K562 (cell line): Measurements from ENCODE around the gene RAPGEF5. TPM values are rescaled to one million over a fixed set of nuclear protein-coding genes. Genes with fewer than 3 reads are reported as not detected.

Source experiments
- ATAC-seq: fragments of 200-7000 bp; cut with Tn5 transposase; 3 replicates; pipeline ENCODE4 v1.9.1; 2020; ENCODE audit warnings: moderate library complexity
- BruUV-seq: library from RNA; stranded (reverse); fragments of 400-500 nt; replicated peaks from 2 replicates; lab custom pipeline; 2021; lab: Mats Ljungman, UMichigan
- CTCF ChIA-PET: fragments of 300-600 bp; formaldehyde crosslinking; extraction: SDS; loops from one replicate; lab custom pipeline; 2021; ENCODE audit warnings: low intra/inter-chr PET ratio; lab: Yijun Ruan, JAX
- POLR2A ChIA-PET: fragments of 300-600, 350-650 bp; sonication (Branson Sonifier 250); formaldehyde crosslinking; extraction: SDS; loops from one replicate; lab custom pipeline; 2021; ENCODE audit warnings: antibody characterized with exemption, inconsistent platforms; lab: Yijun Ruan, JAX
- DNase-seq, 4 experiments: peaks; one replicate each; pipeline versions ENCODE4 v3.0.0 to v3.0.0-alpha.2; 2011 to 2018; ENCODE audit warnings: low spot score in 3 of 4, mixed read lengths in 3 of 4; ENCODE audit errors: extremely low read depth in 1 of 4
- FAIRE-seq: peaks from 2 replicates; lab custom pipeline; 2011; peaks lifted over from hg19 to GRCh38; lab: Jason Lieb, UNC
- H2AFZ ChIP-seq: 2 replicates; pipeline ENCODE4 v1.6.0; 2011; ENCODE audit warnings: low read depth, low read length, control low read depth, inconsistent platforms
- H3K27ac ChIP-seq: fragments of 200-600 bp; 3 replicates; pipeline ENCODE4 v1.8.0; 2011; ENCODE audit warnings: low read depth, mild to moderate bottlenecking, control low read depth, inconsistent platforms, low read length, moderate library complexity, mixed read lengths; ENCODE audit errors: extremely low read depth
- H3K27me3 ChIP-seq, 2 experiments: fragments of 300-600 bp in 1 of 2; 2 replicates in 1 of 2; 3 replicates in 1 of 2; pipeline versions ENCODE4 v1.6.0 to v1.8.0; 2011; ENCODE audit warnings: inconsistent platforms in 2 of 2, low read length in 2 of 2, mild to moderate bottlenecking in 1 of 2, mixed read lengths in 1 of 2, moderate library complexity in 1 of 2; ENCODE audit not compliant: control insufficient read depth in 2 of 2, insufficient read depth in 2 of 2
- H3K36me3 ChIP-seq: fragments of 300-600 bp; 3 replicates; pipeline ENCODE4 v1.8.0; 2011; ENCODE audit warnings: mild to moderate bottlenecking, low read length, inconsistent platforms; ENCODE audit not compliant: control insufficient read depth, insufficient read depth
- H3K4me1 ChIP-seq, 2 experiments: fragments of 200-600 bp in 1 of 2; replicated peaks in 1 of 2; 2 replicates in 1 of 2; 3 replicates in 1 of 2; pipeline versions ENCODE4 v1.5.1 to v1.8.0; 2011; ENCODE audit warnings: inconsistent platforms in 2 of 2, low read length in 2 of 2, mild to moderate bottlenecking in 1 of 2, mixed read lengths in 1 of 2, moderate library complexity in 1 of 2; ENCODE audit not compliant: control insufficient read depth in 2 of 2, insufficient read depth in 2 of 2
- H3K4me2 ChIP-seq: 2 replicates; pipeline ENCODE4 v1.6.1; 2011; ENCODE audit warnings: low read length, control low read depth, inconsistent platforms, mixed read lengths; ENCODE audit not compliant: insufficient read depth
- H3K4me3 ChIP-seq: fragments of 200-600 bp; sonication (generic), shearing (Covaris generic); 2 replicates; pipeline ENCODE4 v1.5.1; 2016; ENCODE audit warnings: control low read depth, inconsistent platforms
- H3K79me2 ChIP-seq: fragments of 200-600 bp; 3 replicates; pipeline ENCODE4 v1.8.0; 2011; ENCODE audit warnings: low read length, inconsistent platforms; ENCODE audit not compliant: control insufficient read depth, insufficient read depth
- H3K9ac ChIP-seq, 2 experiments: 2 replicates each; pipeline versions ENCODE4 v1.6.0 to v1.6.1; 2011; ENCODE audit warnings: low read depth in 2 of 2, low read length in 2 of 2, control low read depth in 1 of 2, inconsistent platforms in 1 of 2, mild to moderate bottlenecking in 1 of 2, mixed read lengths in 1 of 2; ENCODE audit not compliant: insufficient read depth in 1 of 2
- H3K9me1 ChIP-seq: one replicate; pipeline ENCODE4 v1.6.0; 2011; ENCODE audit warnings: inconsistent platforms, mild to moderate bottlenecking, low read length, moderate library complexity; ENCODE audit not compliant: control insufficient read depth, insufficient read depth
- H3K9me3 ChIP-seq: replicated peaks from 2 replicates; pipeline ENCODE4 v1.5.1; 2011; ENCODE audit warnings: low read depth, low read length, inconsistent platforms; ENCODE audit not compliant: control insufficient read depth, insufficient read depth
- H4K20me1 ChIP-seq: replicated peaks from 2 replicates; pipeline ENCODE4 v1.6.1; 2011; ENCODE audit warnings: low read length, inconsistent platforms, mixed read lengths; ENCODE audit not compliant: control insufficient read depth, insufficient read depth
- CBX5 ChIP-seq: IDR thresholded peaks from 2 replicates; pipeline ENCODE4 v1.6.1; 2014; ENCODE audit warnings: low read depth, borderline replicate concordance
- GTF2B ChIP-seq: IDR thresholded peaks from 2 replicates; pipeline ENCODE4 v1.6.1; 2011; ENCODE audit not compliant: insufficient read length; ENCODE audit errors: extremely low read depth
- MEIS2 ChIP-seq: fragments of 450-650 bp; IDR thresholded peaks from 2 replicates; pipeline ENCODE4 v1.6.1; 2014; ENCODE audit warnings: mild to moderate bottlenecking; ENCODE audit not compliant: partially characterized antibody
- PBX2 ChIP-seq, 2 experiments: IDR thresholded peaks in 1 of 2; conservative IDR thresholded peaks in 1 of 2; 2 replicates each; pipeline ENCODE4 v1.6.1; 2016; ENCODE audit warnings: low read depth in 2 of 2, mild to moderate bottlenecking in 1 of 2, missing compliant biosample characterization in 1 of 2, missing genetic modification characterization in 1 of 2, moderate library complexity in 1 of 2
- RBM15 ChIP-seq: fragments of 200-400 bp; formaldehyde crosslinking; IDR thresholded peaks from 2 replicates; pipeline ENCODE4 v1.6.1; 2018; ENCODE audit warnings: mild to moderate bottlenecking, low read length, moderate library complexity; ENCODE audit not compliant: insufficient read depth
- SMARCA5 ChIP-seq: fragments of 450-650 bp; IDR thresholded peaks from 2 replicates; pipeline ENCODE4 v1.6.1; 2016
- TCF3 ChIP-seq: sonication (generic); formaldehyde crosslinking; IDR thresholded peaks from 2 replicates; pipeline ENCODE4 v1.4.0; 2020; ENCODE audit warnings: mild to moderate bottlenecking, missing genetic modification reagents
- ZFP36 ChIP-seq: fragments of 150-350 bp; IDR thresholded peaks from 2 replicates; pipeline ENCODE4 v1.6.1; 2018; ENCODE audit warnings: low read length, low read depth; ENCODE audit not compliant: partially characterized antibody
- ZNF3 ChIP-seq: fragments of 250-450 bp; sonication (Bioruptor Pico); IDR thresholded peaks from 2 replicates; pipeline ENCODE4 v1.5.0; 2021; ENCODE audit warnings: mild to moderate bottlenecking, moderate library complexity
- WGBS: fragments of 100-300 bp; shearing (Covaris generic); methylation state at CpG from one replicate; pipeline ENCODE4 v1.1.6; 2016; ENCODE audit warnings: low coverage, mixed read lengths; ENCODE audit not compliant: insufficient coverage; ENCODE audit errors: missing lambda C conversion rate; 5-methylcytosine and 5-hydroxymethylcytosine counted together
- in situ Hi-C: fragments of 300-500 bp; cut with MboI; formaldehyde crosslinking; loops from 4 replicates; pipeline ENCODE4 v1.15.0; 2018; ENCODE audit warnings: inconsistent platforms, mixed read lengths
- intact Hi-C: fragments of 100-400 bp; cut with micrococcal nuclease; formaldehyde crosslinking; loops from 2 replicates; pipeline ENCODE4 v1.14.2; 2022
- polyA plus RNA-seq, 8 experiments: library from polyadenylated mRNA; depleted of rRNA in 4 of 8; stranded (reverse) in 5 of 8; unstranded in 3 of 8; fragments of >200 nt; fragmentation: Nextera tagmentation in 2 of 8; fragmentation: Illumina TruSeq in 1 of 8; extraction: Ambion mirVana in 2 of 8; extraction: Trizol in 1 of 8; gene quantifications; 2 replicates each; pipeline versions ENCODE4 v1.2.1 to v1.2.3, GENCODE V29; 2011 to 2014; ENCODE audit warnings: inconsistent platforms in 1 of 8, missing spikeins in 1 of 8
- total RNA-seq, 7 experiments: library from RNA; depleted of rRNA in 6 of 7; stranded (reverse); fragments of >200 nt in 6 of 7; fragmentation: Illumina TruSeq in 2 of 7; extraction: Trizol in 2 of 7; gene quantifications; 2 replicates each; pipeline versions ENCODE4 v1.2.1 to v1.2.3, GENCODE V29; 2011 to 2021; ENCODE audit warnings: low replicate concordance in 1 of 7
- TF ChIP-seq, protein P1 (sequence below): fragments of 250-450 bp; sonication (Bioruptor Pico); IDR thresholded peaks from 2 replicates; pipeline ENCODE4 v1.5.0; 2020; ENCODE audit warnings: mild to moderate bottlenecking
- TF ChIP-seq, protein P2 (sequence below): sonication (generic); formaldehyde crosslinking; IDR thresholded peaks from 2 replicates; pipeline ENCODE4 v1.8.0; 2023; ENCODE audit warnings: missing genetic modification reagents, mild to moderate bottlenecking, borderline replicate concordance

RAPGEF5 gene
- total and polyA plus RNA-seq, 9 of the 15 experiments (the other 6 are each of a cell fraction or from before 2014, with no cell fraction given) = 0.39 to 2.0 (median 1.1) TPM

DNA sequence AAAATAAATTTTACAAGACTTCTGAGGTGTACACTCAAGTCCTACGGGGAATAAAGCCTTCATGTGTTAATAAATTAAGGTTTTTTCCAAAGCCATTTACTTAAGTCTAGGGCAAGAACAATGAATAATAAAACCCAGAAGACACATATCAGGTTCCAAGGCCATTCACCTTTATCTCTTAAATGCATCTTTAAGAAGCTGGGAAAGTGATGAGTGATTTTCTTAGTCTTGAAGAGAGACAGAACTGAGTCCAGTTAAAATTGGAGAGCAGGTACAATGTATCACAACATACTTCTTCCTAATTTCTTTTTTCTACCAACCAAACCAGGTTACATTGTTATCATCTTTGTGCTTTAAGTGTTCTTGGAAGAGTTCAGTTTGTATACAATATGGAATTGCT lies 189.5 kb downstream of the RAPGEF5 start:
- in situ Hi-C loops (no loop called here), intact Hi-C loops (loop anchor here (5.0 kb wide), 1 partner anchor 45 kb away; no protein-coding TSS in a partner anchor)
- H3K36me3 ChIP-seq = no peaks in the 10 kb centered on the region
- H4K20me1 ChIP-seq = no peaks in the 10 kb centered on the region
- H3K9me3 ChIP-seq = no peaks in the 10 kb centered on the region
- ChIA-PET POLR2A (interaction anchor here (0.7 to 1.6 kb wide), 4 partner anchors 9 to 22 kb away, joined by 3 to 4 read pairs (median 4); no protein-coding TSS in a partner anchor), CTCF (no interaction called here)
- no peak overlapping the region for H3K4me3 ChIP-seq
- BruUV-seq = no TSS peak
- 8% methylated on average over 1 of the region's 1 CpG for WGBS
- no peaks in the 10 kb centered on the region for H3K9me1 ChIP-seq
- DNase-seq (peak in 3 of 4 experiments; percentile 8 to 27 (median 15)), FAIRE-seq (peak; percentile 37), ATAC-seq (no peak; the same call in 2 of the 3 replicates)
- no peak overlapping the region for H3K27ac ChIP-seq
- peaks cover 0 to 14% of the 10 kb centered on the region in 2 experiments; a peak in 3 of 5 replicates for H3K4me1 ChIP-seq
- H3K4me2 ChIP-seq = no peak overlapping the region
- no peak overlapping the region for H2AFZ ChIP-seq
- no peak overlapping the region for H3K9ac ChIP-seq
- no peaks in the 10 kb centered on the region for H3K79me2 ChIP-seq
- no peaks in the 10 kb centered on the region for H3K27me3 ChIP-seq
- TF ChIP-seq CBX5 (no peak), SMARCA5 (no peak), GTF2B (no peak), MEIS2 (peak; percentile 88), PBX2 (CRISPR knock-in tag; IDR thresholded peaks at IDR 0.05; ENCODE audit: low read depth) (no peak), PBX2 (tag; conservative IDR thresholded peaks at IDR 0.05; ENCODE audit: low read depth) (peak; percentile 54), RBM15 (no peak), TCF3 (CRISPR knock-in tag) (peak; percentile 6; the same call in 1 of the 2 replicates), ZNF3 (CRISPR knock-in tag) (no peak), ZFP36 (no peak)
- TF ChIP-seq, protein P1, sequence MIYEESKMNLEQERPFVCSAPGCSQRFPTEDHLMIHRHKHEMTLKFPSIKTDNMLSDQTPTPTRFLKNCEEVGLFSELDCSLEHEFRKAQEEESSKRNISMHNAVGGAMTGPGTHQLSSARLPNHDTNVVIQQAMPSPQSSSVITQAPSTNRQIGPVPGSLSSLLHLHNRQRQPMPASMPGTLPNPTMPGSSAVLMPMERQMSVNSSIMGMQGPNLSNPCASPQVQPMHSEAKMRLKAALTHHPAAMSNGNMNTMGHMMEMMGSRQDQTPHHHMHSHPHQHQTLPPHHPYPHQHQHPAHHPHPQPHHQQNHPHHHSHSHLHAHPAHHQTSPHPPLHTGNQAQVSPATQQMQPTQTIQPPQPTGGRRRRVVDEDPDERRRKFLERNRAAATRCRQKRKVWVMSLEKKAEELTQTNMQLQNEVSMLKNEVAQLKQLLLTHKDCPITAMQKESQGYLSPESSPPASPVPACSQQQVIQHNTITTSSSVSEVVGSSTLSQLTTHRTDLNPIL = no peak
- TF ChIP-seq, protein P2, sequence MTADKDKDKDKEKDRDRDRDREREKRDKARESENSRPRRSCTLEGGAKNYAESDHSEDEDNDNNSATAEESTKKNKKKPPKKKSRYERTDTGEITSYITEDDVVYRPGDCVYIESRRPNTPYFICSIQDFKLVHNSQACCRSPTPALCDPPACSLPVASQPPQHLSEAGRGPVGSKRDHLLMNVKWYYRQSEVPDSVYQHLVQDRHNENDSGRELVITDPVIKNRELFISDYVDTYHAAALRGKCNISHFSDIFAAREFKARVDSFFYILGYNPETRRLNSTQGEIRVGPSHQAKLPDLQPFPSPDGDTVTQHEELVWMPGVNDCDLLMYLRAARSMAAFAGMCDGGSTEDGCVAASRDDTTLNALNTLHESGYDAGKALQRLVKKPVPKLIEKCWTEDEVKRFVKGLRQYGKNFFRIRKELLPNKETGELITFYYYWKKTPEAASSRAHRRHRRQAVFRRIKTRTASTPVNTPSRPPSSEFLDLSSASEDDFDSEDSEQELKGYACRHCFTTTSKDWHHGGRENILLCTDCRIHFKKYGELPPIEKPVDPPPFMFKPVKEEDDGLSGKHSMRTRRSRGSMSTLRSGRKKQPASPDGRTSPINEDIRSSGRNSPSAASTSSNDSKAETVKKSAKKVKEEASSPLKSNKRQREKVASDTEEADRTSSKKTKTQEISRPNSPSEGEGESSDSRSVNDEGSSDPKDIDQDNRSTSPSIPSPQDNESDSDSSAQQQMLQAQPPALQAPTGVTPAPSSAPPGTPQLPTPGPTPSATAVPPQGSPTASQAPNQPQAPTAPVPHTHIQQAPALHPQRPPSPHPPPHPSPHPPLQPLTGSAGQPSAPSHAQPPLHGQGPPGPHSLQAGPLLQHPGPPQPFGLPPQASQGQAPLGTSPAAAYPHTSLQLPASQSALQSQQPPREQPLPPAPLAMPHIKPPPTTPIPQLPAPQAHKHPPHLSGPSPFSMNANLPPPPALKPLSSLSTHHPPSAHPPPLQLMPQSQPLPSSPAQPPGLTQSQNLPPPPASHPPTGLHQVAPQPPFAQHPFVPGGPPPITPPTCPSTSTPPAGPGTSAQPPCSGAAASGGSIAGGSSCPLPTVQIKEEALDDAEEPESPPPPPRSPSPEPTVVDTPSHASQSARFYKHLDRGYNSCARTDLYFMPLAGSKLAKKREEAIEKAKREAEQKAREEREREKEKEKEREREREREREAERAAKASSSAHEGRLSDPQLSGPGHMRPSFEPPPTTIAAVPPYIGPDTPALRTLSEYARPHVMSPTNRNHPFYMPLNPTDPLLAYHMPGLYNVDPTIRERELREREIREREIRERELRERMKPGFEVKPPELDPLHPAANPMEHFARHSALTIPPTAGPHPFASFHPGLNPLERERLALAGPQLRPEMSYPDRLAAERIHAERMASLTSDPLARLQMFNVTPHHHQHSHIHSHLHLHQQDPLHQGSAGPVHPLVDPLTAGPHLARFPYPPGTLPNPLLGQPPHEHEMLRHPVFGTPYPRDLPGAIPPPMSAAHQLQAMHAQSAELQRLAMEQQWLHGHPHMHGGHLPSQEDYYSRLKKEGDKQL (CRISPR knock-in tag) = no peak
